ENCODE results near the gene ENPP7.

Gene ENPP7

GRCh38 chr17:79745641-79746105 lies 14.9 kb downstream of the ENPP7 start:
- DNase-seq, result no peak

GRCh38 chr17:79746889-79747507 lies 16.3 kb downstream of the ENPP7 start:
- H3K9me3 ChIP-seq (ENCODE audit: severe bottlenecking), result no peaks in the 10 kb centered on the region
- no peak overlapping the region for H3K4me3 ChIP-seq (ENCODE audit: low read depth, low read length)
- H3K27ac ChIP-seq, result no peak overlapping the region
- no peaks in the 10 kb centered on the region for H3K36me3 ChIP-seq
- H3K27me3 ChIP-seq (ENCODE audit: insufficient read depth, low read depth, severe bottlenecking), result peaks cover 28% of the 10 kb centered on the region
- no peak for TF ChIP-seq CTCF (IDR thresholded peaks at IDR 0.05; ENCODE audit: low read depth, low read length)
- DNase-seq, result no peak

More at GRCh38 chr17:79745641-79746105, 14.9 kb downstream of the ENPP7 start:
- no peak overlapping the region for H3K27ac ChIP-seq
- peaks cover 28% of the 10 kb centered on the region for H3K27me3 ChIP-seq (ENCODE audit: insufficient read depth, low read depth, severe bottlenecking)
- no peaks in the 10 kb centered on the region for H3K36me3 ChIP-seq
- H3K9me3 ChIP-seq (ENCODE audit: severe bottlenecking), result no peaks in the 10 kb centered on the region
- no peak for TF ChIP-seq CTCF (IDR thresholded peaks at IDR 0.05; ENCODE audit: low read depth, low read length)
- no peak overlapping the region for H3K4me3 ChIP-seq (ENCODE audit: low read depth, low read length)

GRCh38 chr17:79747508-79748294 lies 17.0 kb downstream of the ENPP7 start:
- Histone ChIP-seq H3K36me3 (no peaks in the 10 kb centered on the region), H3K27me3 (ENCODE audit: insufficient read depth, low read depth, severe bottlenecking) (peaks cover 28% of the 10 kb centered on the region), H3K4me3 (ENCODE audit: low read depth, low read length) (peak overlapping the region; percentile 39), H3K9me3 (ENCODE audit: severe bottlenecking) (no peaks in the 10 kb centered on the region), H3K27ac (no peak overlapping the region)
- DNase-seq, result no peak
- TF ChIP-seq CTCF (IDR thresholded peaks at IDR 0.05; ENCODE audit: low read depth, low read length), result no peak

- no peak for DNase-seq
- Histone ChIP-seq H3K4me3 (ENCODE audit: low read depth, low read length) (peak overlapping the region; percentile 39), H3K27ac (no peak overlapping the region), H3K27me3 (ENCODE audit: insufficient read depth, low read depth, severe bottlenecking) (peaks cover 28% of the 10 kb centered on the region), H3K9me3 (ENCODE audit: severe bottlenecking) (no peaks in the 10 kb centered on the region), H3K36me3 (no peaks in the 10 kb centered on the region)
- no peak for TF ChIP-seq CTCF (IDR thresholded peaks at IDR 0.05; ENCODE audit: low read depth, low read length)
Measured at GRCh38 chr17:79748295-79749099, 17.8 kb downstream of the ENPP7 start.

GRCh38 chr17:79749156-79749815 lies 18.5 kb downstream of the ENPP7 start:
- H3K27ac ChIP-seq, result no peak overlapping the region
- no peak for TF ChIP-seq CTCF (IDR thresholded peaks at IDR 0.05; ENCODE audit: low read depth, low read length)
- H3K4me3 ChIP-seq (ENCODE audit: low read depth, low read length), result no peak overlapping the region
- H3K27me3 ChIP-seq (ENCODE audit: insufficient read depth, low read depth, severe bottlenecking), result peaks cover 28% of the 10 kb centered on the region
- no peaks in the 10 kb centered on the region for H3K36me3 ChIP-seq
- H3K9me3 ChIP-seq (ENCODE audit: severe bottlenecking), result no peaks in the 10 kb centered on the region
- no peak for DNase-seq

All from WERI-Rb-1 (cell line).